Left lobe of liver (tissue), 2 donors: ENCODE results near the gene NRBF2. TPM values are rescaled to one million over a fixed set of nuclear protein-coding genes. Genes with fewer than 3 reads are reported as not detected.
"Not testable (repeated sequence)": the region's sequence is repeated elsewhere in the genome, so short reads cannot be mapped to it uniquely, and the experiment has no call there.

Source experiments
- ATAC-seq: fragments of 200-7000 bp; cut with Tn5 transposase; one replicate; pipeline ENCODE4 v1.9.1; 2020; ENCODE audit warnings: mild to moderate bottlenecking, moderate library complexity
- DNase-seq: peaks from one replicate; pipeline ENCODE4 v3.0.0-alpha.2; 2020; ENCODE audit warnings: low spot score
- total RNA-seq: library from RNA; stranded (reverse); gene quantifications from one replicate; pipeline ENCODE4 v1.2.1, GENCODE V29; 2021
- donor health status: DM: no; HTN: no; CAD: no; lungs with moderate emphysema.
- donor health status: DM: no; HTN: yes; CAD: no.

Gene NRBF2
- total RNA-seq, 1 donor from 2014 or later, result 13.4 TPM

DNA sequence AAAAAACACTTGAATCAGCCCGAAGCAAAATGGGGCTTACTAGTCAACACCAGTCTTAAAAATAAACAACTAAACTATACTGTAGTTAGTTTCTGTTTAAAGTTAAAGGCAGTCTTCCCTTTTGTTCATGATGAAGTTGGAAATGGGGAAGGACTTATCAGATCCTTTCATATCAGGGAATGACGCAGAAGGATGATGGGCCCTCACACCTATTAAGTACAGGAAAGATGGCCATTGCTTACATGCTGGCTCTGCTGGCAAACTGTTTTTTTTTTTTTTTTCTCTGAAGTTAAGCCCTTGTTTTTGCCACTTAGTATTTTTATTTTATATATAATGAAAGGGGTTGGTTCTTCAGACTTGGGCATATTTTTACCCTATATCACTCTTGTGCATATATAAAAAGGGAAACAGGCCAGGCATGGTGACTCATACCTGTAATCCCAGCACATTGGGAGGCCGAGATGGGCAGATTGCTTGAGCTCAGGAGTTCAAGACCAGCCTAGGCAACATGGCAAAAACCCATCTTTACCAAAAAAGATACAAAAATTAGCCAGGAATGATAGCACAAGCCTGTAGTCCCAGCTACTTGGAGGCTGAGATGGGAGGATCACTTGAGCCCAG lies 16.6 kb upstream of the NRBF2 start:
- DNase-seq, result no peak
- no peak for ATAC-seq

DNA sequence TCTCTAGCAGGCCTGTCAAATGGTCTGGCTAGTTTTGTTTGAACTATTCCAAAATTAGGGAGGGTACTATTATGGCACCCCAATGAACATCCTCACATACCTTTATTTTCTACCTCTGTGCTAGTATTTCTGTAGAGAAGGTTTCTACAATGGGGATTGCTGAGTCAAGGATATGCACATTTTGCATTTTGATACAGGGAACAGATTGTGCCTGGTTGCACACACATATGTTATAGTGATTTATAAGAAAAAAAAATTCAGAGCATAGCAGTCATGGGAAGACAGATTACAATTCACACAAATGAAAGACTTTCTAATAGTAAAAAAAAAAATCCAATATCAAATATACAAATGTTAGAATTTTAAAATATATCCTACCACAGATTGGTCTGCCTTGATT lies 14.1 kb upstream of the NRBF2 start:
- ATAC-seq (no peak), DNase-seq (no peak)

DNA sequence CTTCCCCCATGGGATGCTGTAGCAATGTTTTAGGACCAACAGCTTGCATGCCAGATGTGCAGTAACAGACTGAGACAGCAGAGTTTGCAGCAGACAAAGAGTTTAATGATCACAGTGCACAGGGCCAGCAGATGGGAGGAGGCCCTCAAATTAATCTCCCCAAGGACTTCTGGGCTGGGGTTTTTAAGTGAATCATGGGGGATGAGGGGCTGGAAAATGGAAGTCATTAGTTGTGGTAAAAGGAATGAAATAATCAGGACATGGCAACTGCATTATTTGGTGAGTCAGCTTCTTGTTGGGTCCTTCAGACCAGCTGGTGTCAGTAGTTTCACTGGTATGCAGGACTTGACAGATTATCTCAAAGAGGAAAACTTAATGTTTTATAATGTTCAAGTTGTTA lies 12.6 kb upstream of the NRBF2 start:
- no peak for ATAC-seq
- DNase-seq, result peak; percentile 26

DNA sequence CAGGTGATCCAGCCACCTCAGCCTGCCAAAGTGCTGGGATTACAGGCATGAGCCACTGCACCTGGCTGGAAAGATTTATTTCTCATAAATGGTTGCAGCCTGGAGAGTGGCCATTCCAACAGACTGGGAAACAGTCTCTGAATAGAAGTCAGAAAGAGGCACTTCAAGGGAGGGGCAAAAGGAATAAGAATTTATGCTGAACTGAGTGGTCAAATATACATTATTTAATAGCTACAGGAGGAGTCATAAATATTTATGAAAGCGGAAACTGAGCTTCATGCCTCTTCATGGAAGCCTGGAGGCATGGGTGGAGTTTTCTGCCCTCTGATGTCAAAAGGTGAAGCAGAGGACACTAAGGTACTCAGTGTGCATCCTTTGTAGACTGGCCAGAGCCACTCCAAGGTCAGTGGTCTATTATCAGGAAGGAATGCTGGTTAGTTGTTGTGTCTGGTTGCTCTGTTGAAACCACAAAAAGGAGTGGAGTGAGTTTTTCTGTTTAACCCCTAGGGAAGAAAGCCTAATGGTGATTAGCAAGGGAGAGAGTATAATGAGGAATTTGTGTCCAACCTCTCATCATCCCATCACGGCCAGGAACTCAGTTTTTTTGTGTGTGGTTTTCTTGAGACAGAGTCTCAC lies 9.3 kb upstream of the NRBF2 start:
- DNase-seq (no peak), ATAC-seq (no peak)

DNA sequence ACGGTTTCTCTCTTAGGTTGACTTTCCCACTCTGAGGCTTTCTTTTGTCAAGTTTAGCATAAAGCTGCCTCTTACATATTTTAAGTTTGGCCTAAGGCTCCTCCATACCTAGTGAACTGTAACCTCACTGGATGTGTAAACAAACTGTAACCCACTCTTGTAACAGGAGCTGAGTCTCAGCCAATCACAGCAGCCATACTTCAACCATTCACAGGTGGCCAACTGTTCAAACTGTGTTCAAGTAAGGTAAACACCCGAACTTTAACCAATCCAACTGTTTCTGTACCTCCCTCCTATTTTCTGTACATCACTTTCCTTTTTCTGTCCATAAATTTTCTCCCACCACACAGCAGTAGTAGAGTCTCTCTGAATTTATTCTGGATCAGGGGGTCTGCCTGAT lies 7.7 kb upstream of the NRBF2 start:
- ATAC-seq, result no peak
- DNase-seq, result no peak

DNA sequence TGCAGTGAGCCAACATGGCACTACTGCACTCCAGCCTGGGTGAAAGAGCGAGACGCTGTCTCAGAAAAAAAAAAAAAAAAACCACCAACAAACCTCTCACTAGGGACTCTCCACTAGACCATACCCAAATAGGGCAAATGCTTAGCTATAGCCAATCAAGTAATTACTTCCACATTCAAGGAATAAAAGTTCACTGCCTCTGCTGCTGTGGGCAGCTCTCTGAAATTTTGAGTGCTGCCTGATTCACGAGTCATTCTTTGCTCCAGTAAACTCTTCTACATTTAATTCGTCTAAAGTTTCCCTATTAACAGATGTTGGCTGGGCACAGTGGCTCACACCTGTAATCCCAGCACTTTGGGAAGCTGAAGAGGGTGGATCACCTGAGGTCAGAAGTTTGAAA lies 4.7 kb upstream of the NRBF2 start:
- ATAC-seq (no peak), DNase-seq (no peak)

DNA sequence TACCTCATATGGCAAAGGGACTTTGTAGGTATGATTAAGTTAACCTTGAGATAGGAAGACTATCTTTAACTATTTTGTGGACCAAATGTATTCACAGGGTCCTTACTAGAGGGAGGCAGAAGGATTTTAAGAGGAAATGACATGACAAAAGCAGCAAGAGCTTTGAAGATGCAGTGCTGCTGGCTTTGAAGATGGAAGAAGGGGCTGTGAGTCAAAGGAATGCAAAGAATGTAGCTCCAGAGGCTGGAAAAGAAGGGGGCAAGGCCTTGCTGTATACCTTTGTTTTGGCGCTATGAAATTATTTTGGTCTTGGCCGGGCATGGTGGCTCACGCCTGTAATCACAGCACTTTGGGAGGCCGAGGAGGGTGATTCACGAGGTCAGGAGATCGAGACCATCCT lies 3.2 kb upstream of the NRBF2 start:
- ATAC-seq, result no peak
- no peak for DNase-seq

DNA sequence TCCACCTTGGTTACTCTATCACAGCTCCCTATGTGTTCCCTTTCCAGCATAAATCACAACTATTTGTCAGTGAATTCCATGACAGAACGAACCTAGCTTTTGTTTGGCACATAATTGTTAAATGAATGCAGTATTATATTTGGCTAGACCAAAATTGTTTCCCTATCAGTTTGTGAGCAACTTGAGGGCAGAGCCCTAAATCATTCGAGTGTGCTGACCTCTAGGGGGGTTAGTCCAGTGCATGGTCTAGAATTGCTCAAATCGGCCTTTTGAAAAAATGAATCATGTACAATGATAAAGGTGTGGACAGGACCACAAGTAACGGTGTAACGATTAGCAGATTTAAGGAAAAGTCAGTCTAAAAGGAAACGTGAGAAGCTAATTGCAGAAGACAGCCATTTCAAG lies 475 bp upstream of the NRBF2 start:
- no peak for ATAC-seq
- peak; percentile 42 for DNase-seq

DNA sequence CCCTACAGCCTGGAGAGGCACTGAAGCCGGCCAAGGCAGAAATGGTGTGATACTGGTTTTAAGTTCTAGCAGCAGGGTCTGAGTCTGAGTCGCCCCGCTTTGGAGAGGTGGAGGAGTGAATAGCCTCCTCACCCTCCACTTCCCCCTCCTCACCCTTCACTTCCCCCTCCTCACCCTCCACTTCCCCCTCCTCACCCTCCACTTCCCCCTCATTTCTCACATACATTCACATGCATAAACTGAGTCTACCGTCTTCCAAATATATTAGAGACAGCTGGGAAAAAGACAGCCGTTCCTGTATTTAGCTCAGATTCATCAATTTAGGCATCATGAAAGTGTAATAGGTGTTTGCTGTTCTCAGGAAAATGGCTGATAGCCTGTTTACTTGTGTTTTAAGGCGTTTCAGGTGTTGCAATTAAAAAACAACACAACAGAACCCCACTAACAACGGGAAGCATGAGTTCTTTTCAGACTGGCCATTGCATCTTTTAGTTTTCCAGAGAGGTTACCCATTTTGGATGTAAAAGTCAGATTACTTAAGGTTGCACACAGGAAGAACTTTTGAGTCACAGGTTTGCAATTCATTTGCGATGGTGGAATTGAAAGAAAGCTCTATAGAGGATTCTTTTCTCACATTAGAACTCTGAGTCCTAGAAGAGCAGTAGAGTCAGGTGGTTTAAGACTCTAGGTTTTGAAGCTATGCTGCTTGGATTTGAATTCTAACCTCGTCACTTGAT lies 861 bp downstream of the NRBF2 start:
- no peak for ATAC-seq
- no peak for DNase-seq

DNA sequence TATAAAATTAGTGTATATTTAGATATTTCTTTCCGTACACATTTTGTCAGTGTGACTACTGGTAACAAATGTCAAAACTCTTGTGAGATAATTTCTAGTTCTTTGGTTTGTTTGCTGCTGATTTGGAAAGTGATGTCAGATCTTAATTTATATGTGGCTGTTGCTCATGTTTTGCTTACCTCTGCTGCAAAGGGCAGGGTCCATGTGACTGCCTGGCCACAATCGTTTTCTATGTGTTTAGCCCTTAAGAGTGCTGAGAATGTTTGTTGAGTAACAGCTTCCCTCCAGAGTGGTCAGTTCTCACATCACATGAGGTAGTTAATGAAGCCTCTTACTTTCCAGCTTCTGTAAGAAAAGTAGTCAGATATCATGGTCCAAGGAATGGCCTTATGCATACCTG lies 4.2 kb downstream of the NRBF2 start:
- ATAC-seq, result no peak
- DNase-seq, result no peak

DNA sequence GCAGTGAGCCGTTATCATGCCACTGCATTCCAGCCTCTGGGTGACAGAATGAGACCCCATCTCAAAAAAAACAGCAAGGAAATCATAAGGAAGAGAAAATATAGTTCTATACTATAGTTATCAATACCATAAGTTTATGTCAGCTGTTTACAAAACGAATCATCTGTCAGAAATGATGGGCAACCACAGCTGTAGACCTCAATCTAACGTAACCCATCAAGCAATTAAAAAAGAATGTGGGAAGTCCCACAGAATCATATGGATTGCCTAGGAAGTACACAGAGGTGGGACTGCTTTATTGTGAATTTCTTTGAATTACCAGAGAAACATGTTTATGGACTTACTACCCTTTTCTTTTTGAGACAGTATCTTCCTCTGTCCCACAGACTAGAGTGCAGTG lies 6.9 kb downstream of the NRBF2 start:
- no peak for ATAC-seq
- DNase-seq, result no peak

DNA sequence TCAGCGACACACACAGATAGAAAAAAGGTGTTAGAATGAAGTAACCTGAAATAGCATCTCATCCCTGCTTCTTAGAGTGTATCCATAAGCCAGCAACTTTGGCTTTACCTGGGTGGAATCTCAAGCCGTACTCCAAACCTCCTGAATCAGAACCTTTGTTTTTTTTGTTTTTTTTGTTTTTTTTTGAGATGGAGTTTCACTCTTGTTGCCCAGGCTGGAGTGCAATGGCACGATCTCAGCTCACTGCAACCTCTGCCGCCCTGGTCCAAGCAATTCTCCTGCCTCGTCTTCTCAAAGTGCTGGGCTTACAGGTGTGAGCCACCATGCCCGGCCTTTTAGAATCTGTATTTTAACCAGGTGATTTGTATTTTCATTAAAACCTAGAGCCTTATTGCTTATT lies 9.0 kb downstream of the NRBF2 start:
- DNase-seq (no peak), ATAC-seq (no peak)

DNA sequence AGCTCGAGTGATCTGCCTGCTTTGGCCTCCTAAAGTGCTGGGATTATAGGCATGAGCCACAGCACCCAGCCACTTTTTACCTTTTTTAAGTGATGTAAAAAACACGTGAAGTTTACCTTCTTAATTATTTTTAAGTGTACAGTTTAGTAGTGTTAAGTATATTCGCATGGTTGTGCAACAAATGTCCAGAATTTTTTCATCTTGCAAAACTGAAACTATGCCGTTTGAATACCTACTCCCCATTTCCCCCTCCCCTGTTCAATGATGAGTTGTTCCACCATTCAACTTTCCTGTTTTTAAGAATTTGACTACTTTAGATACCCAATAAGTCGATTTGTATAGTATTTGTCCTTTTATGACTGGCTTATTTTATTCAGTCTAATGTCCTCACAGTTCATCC lies 10.9 kb downstream of the NRBF2 start:
- DNase-seq (no peak), ATAC-seq (no peak)

DNA sequence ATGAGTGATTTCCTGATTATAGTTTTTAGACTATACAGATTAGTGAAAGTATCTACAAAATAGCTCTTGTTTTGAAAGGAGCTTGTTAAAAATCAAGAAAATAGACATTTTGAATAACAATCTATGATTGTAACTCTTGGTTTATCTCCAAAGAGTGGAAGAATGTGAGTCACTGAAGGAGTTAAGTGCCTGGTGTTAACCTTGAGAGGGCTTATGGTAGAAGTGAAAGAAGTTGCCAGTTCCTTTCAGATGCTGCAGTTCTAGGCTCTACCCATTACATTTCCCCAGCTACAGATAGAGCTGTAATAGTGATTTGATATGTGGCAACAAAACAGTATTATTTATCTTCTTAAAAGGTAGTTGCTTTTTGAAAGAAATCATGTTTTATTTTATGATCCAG lies 12.7 kb downstream of the NRBF2 start:
- ATAC-seq (no peak), DNase-seq (no peak)

DNA sequence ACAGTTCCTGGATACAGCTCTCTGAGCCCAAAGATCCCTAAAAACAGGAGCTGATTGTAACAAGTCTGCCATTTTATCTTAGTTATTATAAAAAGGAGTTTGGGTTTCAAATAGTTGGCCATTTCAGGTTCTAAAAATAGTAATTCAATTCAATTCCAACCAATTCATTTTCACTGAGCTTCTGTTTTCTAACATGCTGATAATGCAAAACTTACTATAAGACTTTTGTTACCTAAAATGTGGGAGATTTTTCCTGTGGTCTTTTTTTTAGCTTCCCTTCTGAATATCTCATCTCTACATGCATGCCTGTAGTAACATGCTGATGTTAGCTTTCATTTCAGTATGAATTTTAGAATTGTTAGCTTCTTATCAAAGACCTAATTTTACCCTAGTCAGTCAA lies 13.4 kb downstream of the NRBF2 start:
- ATAC-seq (no peak), DNase-seq (no peak)

DNA sequence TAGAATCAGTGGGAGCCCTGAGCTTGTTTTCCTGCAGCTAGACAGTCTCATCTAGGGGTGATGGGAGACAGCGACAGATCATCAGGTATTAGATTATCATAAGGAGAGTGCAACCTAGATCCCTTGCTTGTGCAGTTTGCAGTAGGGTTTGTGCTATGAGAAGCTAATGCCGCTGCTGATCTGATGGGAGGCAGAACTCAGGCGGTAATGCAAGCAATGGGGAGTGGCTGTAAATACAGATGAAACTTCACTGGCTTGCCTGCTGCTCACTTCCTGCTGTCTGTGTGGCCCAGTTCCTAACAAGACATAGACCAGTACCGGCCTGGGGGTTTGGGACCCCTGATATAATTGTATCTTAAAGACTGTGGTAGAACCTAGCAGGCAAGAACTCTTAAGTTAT lies 17.6 kb downstream of the NRBF2 start:
- no peak for DNase-seq
- ATAC-seq, result no peak

DNA sequence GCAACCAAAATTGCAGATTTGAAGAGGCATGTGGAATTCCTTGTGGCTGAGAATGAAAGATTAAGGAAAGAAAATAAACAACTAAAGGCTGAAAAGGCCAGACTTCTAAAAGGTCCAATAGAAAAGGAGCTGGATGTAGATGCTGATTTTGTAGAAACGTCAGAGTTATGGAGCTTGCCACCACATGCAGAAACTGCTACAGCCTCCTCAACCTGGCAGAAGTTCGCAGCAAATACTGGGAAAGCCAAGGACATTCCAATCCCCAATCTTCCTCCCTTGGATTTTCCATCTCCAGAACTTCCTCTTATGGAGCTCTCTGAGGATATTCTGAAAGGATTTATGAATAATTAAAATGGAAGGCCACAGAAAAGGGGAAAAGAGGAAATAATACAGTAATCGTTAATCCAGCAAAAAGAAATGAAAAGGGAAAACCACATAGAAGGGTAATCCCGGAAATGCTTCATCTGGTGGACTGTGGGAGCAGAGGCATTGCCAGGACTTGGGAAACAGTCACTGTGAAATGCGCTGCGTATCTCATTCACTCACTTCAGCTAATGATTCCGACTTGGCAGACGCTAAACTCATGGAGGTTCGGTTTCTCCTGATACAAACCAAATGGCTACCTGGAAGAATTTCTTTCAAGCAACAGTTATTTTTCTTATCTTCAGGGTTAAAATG lies 20.9 kb downstream of the NRBF2 start:
- ATAC-seq, DNase-seq: not testable (repeated sequence)

DNA sequence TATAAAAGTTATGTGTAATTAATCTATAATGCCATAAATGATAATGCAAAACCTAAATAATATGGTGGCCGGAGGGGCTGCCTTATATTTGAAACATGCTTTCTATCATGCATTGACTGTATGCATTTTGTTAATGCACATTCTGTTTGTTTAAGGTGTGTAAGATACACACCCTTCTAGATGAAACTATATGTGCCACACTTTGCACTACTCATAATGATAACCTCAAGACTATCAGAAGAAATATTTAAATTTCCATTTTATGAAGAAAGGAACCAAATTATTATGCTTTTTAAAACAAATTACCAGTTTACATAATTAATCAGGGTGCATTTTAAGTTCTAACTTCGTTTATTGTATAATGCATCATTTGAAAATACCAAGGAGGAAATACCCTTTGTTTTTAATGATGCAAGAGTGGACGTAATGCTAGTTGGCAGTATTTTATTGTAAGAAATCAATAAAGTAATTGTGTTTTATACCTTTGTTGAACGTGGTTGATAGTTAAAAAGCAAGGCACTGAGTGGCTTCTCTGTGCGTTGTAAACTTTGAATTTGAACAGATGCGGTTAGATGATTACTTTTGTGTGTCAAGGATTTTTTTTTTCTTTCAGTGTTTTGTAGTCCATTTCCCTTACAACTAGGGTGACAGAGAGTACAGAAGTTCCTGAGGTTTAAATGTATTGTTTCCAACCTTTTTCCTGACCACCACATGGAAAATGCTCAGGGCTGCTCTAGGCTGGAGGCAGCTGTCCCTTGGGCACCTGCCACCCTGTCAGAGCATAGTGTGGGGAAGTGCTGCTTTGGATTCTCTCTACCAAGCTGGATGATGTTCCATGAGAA lies 21.6 kb downstream of the NRBF2 start:
- ATAC-seq, result no peak
- DNase-seq, result no peak

DNA sequence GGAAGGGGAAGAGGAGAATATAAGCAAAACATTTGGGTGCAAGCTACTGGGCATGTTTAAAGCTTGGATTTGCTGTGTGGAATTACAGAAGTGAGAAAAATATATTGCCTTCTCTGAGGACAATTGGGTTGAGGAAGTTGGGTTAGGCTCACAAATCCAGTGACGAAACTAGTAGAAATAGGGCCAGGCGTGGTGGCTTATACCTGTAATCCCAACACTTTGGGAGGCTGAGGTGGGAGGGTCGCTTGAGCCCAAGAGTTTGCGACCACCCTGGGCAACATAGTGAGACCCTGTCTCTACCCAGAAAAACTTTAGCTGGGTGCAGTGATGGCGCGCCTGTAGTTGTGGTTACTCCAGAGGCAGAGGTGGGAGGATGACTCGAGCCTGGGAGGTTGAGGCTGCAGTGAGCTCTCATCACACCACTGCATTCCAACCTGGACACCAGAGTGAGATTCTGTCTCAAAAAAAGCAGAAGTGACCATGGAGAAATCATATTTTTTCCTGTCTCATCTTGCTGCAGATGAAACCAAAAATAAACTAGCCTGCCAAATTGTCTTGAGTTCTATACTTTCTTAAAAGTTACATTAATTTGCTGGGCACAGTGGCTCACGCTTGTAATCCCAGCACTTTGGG lies 22.4 kb downstream of the NRBF2 start:
- DNase-seq (no peak), ATAC-seq (no peak)

DNA sequence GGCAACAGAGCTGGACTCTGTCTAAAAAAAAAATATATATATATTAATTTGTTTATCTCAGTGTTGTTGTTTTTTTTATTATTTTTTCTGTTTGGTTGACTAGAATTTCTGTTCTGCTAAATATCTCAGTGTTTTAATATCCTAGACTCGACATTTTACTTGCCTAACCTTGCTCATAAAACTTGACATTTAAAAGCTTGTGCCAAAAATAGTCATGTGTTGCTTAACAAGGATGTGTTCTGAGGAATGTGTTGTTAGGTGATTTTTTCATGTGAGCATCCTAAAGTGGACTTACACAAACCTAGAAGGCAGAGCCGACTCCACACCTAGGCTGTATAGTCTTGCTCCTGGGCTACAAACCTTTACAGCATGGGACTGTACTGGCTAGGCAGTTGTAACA lies 23.1 kb downstream of the NRBF2 start:
- no peak for DNase-seq
- ATAC-seq, result no peak
